GM12891 (cell line): Measurements from ENCODE around the gene ZBTB20.

Source experiments
- POLR2A ChIP-seq: IDR thresholded peaks from 2 replicates; pipeline ENCODE4 v1.6.1; 2011; ENCODE audit warnings: low read depth, low read length, control low read depth
- POLR2AphosphoS5 ChIP-seq: IDR thresholded peaks from 2 replicates; pipeline ENCODE4 v1.6.1; 2011; ENCODE audit warnings: low read depth, low read length, control low read depth
- SPI1 ChIP-seq: IDR thresholded peaks from 2 replicates; pipeline ENCODE4 v1.6.1; 2011; ENCODE audit warnings: low read depth, low read length, control low read depth
- TAF1 ChIP-seq: IDR thresholded peaks from 2 replicates; pipeline ENCODE4 v1.6.1; 2011; ENCODE audit warnings: low read depth, low read length, control low read depth

DNA sequence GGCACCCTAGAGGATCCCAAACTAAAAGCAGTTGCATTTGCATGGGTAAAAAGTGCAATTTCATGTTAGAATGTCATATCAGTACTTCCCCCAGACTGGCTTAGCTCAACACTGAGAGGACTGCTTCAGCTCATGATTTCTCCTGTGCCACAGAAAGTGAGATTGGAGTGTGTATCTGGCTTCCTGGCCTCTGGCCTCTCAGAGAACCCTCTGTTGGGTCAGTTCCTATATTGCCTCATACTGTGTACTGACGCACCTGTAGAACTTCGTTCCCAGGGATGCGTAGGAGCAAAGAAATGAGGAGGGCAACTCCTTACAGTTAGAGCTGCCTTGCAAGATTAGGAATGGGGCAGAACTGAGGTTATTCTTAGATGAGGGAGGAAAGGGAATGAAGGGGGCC is 512.5 kb downstream of the ZBTB20 start:
- no peak for TF ChIP-seq POLR2A
- no peak for TF ChIP-seq SPI1
- TF ChIP-seq TAF1 = no peak
- no peak for TF ChIP-seq POLR2AphosphoS5
